Measurements from ENCODE around the gene B3GNT3. TPM values are rescaled to one million over a fixed set of nuclear protein-coding genes. Genes with fewer than 3 reads are reported as not detected.
"Not testable (repeated sequence)": the region's sequence is repeated elsewhere in the genome, so short reads cannot be mapped to it uniquely, and the experiment has no call there.

B3GNT3 gene
- total and polyA plus RNA-seq, 2 of the 8 experiments (the other 6 are each of a cell fraction or from before 2014, with no cell fraction given), result 1.5 TPM

DNA sequence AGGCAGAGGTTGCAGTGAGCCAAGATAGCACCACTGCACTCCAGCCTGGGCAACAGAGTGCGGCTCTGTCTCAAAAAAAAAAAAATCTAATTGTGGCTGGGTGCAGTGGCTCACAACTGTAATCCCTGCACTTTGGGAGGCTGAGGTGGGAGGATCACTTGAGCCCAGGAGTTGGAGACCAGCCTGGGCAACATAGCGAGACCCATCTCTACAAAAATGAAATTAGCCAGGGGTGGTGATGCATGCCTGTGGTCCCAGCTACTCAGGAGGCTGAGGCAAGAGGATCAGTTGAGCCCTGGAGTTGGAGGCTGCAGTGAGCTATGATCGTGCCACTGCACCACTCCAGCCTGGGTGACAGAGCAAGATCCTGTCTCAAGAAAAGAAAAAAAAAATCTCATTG is 3.7 kb downstream of the B3GNT3 start:
- H3K9me3 ChIP-seq (ENCODE audit: insufficient read depth in 2 of 2, low read depth in 1 of 2, low read length in 1 of 2); H4K8ac ChIP-seq (ENCODE audit: extremely low read depth, insufficient read depth, low read length); H2BK12ac ChIP-seq (ENCODE audit: low read depth, low read length); H3K4me3 ChIP-seq (ENCODE audit: extremely low read depth in 1 of 4, insufficient read depth in 2 of 4, low read depth in 3 of 4, low read length in 4 of 4); H3K79me2 ChIP-seq (ENCODE audit: control insufficient read depth in 1 of 2, insufficient read depth in 2 of 2, low read length in 2 of 2); H4K20me1 ChIP-seq (replicated peaks in 1 of 2; ENCODE audit: control insufficient read depth in 1 of 2, insufficient read depth in 2 of 2, low read length in 2 of 2); H2BK20ac ChIP-seq (ENCODE audit: low read length); H3K79me1 ChIP-seq (ENCODE audit: low read depth, low read length); H3K27ac ChIP-seq (ENCODE audit: low read depth, low read length); H3K4me2 ChIP-seq (ENCODE audit: insufficient read depth in 1 of 2, low read depth in 2 of 2, low read length in 2 of 2); H2AFZ ChIP-seq (ENCODE audit: low read length); H2BK5ac ChIP-seq (ENCODE audit: low read depth, low read length); H4K5ac ChIP-seq (ENCODE audit: insufficient read length, low read depth, low read length); H2AK5ac ChIP-seq (ENCODE audit: low read depth, low read length); FAIRE-seq; H3K14ac ChIP-seq (ENCODE audit: insufficient read length); H3K36me3 ChIP-seq (ENCODE audit: control insufficient read depth in 2 of 4, insufficient read depth in 4 of 4, low read length in 3 of 4); H4K91ac ChIP-seq (replicated peaks; ENCODE audit: insufficient read length, low read length); H3K23ac ChIP-seq (ENCODE audit: insufficient read length); H3K27me3 ChIP-seq (replicated peaks in 1 of 4; ENCODE audit: control insufficient read depth in 3 of 4, extremely low read depth in 1 of 4, insufficient read depth in 3 of 4, low read length in 3 of 4); H3K9ac ChIP-seq (replicated peaks in 1 of 4; ENCODE audit: extremely low read depth in 1 of 4, low read depth in 3 of 4, low read length in 3 of 4); H2BK120ac ChIP-seq (replicated peaks; ENCODE audit: low read depth, low read length); H3K56ac ChIP-seq (replicated peaks; ENCODE audit: insufficient read length, low read depth, low read length); H3K4ac ChIP-seq (replicated peaks; ENCODE audit: insufficient read length, low read depth, low read length); H3K18ac ChIP-seq (ENCODE audit: extremely low read depth, low read length); DNase-seq (ENCODE audit: low read depth in 1 of 2, low spot score in 2 of 2); H2BK15ac ChIP-seq (ENCODE audit: low read length); H3K4me1 ChIP-seq (replicated peaks in 1 of 4; ENCODE audit: control insufficient read depth in 3 of 4, insufficient read depth in 4 of 4, low read length in 3 of 4): not testable (repeated sequence)
- CTCF ChIA-PET (ENCODE audit: partially characterized antibody), result interaction anchor here (0.7 to 1.4 kb wide), 4 partner anchors 14 to 363 kb away, joined by 3 to 5 read pairs (median 4); no protein-coding TSS in a partner anchor
- peaks cover 12% of the 10 kb centered on the region; the same call in 1 of the 2 replicates for H3K23me2 ChIP-seq (ENCODE audit: low read depth, low read length)
- WGBS, 2 experiments (ENCODE audit: extremely low coverage in 1 of 2, insufficient coverage in 1 of 2, insufficient read length in 1 of 2, insufficient replicate concordance in 2 of 2, low coverage in 1 of 2, low lambda C conversion rate in 2 of 2, missing lambda C conversion rate in 1 of 2), result 96% methylated on average over 3 of the region's 3 CpGs; no CpG with 5 or more reads in 1 of the 2 experiments
- POLR2A ChIA-PET (ENCODE audit: partially characterized antibody), result interaction anchor here (0.9 to 2.3 kb wide), 4 partner anchors 62 to 263 kb away, joined by 3 to 17 read pairs (median 4); partner anchors contain the start of gene RPL18A
